ENCODE measurements around the gene ARL13A.
"Not testable (repeated sequence)": the region's sequence is repeated elsewhere in the genome, so short reads cannot be mapped to it uniquely, and the experiment has no call there.

ARL13A gene

DNA sequence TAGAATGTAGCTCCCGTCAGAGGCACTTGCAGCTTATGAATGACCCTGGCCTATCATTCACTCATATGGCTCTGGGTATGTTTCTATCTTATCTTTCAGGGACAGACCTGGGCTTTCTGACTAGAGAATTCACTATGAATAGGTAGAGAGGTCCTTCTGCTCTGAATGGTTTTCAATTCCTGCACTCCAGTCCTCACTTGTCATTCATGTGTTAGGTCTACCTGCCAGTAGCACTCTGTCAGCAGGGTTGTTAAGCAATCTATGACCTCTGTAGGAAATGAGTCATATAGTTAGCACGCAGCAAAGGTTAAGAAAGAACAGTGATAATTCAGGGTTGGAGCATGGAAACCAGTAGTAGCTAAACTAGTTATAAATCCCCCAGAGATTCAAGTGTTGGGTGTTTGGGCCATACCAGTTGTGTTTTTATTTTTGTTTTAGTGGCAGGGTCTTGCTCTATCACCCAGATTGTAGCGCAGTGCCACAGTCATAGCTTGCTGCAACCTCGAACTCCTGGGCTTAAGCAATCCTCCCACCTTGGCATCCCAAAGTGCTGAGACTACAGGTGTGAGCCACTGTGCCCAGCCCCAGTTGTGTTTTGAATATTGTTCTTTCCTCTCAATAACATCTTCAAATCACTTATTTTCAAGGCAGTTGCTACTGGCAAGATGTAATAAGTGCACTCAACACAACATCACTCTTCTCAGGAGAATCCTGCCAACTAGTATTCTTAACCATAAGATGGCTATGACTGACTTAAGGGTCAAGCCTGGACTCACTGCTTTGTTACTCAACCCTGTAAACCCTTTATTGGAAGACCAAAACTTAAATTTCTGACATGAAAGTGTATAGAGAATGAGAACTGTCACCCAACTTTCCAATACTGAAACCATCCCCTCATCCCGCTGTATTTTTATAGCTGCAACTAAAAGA is 25.1 kb downstream of the ARL13A start:
- 92% methylated on average over 4 of the region's 5 CpGs for WGBS
- H3K9me3 ChIP-seq (ENCODE audit: insufficient read depth, low read depth, low read length): no peaks in the 10 kb centered on the region
- H3K27ac ChIP-seq (ENCODE audit: low read depth, low read length): no peak overlapping the region
- H3K9ac ChIP-seq (ENCODE audit: low read depth, low read length): no peak overlapping the region
- H3K36me3 ChIP-seq (ENCODE audit: insufficient read depth, low read length): no peaks in the 10 kb centered on the region
- H3K4me3 ChIP-seq (ENCODE audit: low read length): no peak overlapping the region
- no peaks in the 10 kb centered on the region for H3K27me3 ChIP-seq (ENCODE audit: insufficient read depth, low read length)
- H3K4me1 ChIP-seq (ENCODE audit: insufficient read depth, low read length): no peaks in the 10 kb centered on the region

DNA sequence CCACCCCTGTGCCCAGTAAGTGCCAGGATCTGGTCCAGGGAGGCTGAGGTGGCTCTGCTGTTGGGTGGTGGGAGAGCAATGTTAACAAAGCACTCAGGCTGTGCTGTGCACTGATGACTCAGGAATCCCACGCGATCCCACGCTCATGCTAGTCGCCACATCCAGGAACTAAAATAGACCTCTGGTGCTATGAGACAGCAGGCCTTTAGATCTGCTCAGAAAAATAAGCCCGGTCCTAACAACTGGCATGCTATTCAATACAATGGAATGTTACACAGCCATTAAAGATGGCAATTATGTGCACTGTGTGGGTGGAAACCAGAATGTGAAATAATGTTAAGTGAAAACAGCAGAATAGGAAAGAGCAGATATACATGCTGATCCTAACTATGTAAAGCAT is 26.0 kb downstream of the ARL13A start:
- no peak overlapping the region for H3K27ac ChIP-seq (ENCODE audit: low read depth, low read length)
- no peak overlapping the region for H3K9ac ChIP-seq (ENCODE audit: low read depth, low read length)
- H3K36me3 ChIP-seq (ENCODE audit: insufficient read depth, low read length): no peaks in the 10 kb centered on the region
- no peaks in the 10 kb centered on the region for H3K9me3 ChIP-seq (ENCODE audit: insufficient read depth, low read depth, low read length)
- no peaks in the 10 kb centered on the region for H3K4me1 ChIP-seq (ENCODE audit: insufficient read depth, low read length)
- WGBS: 90% methylated on average over 5 of the region's 5 CpGs
- no peaks in the 10 kb centered on the region for H3K27me3 ChIP-seq (ENCODE audit: insufficient read depth, low read length)
- H3K4me3 ChIP-seq (ENCODE audit: low read length): no peak overlapping the region

GRCh38 chrX:100999451-100999850 is 29.9 kb downstream of the ARL13A start:
- Histone ChIP-seq H3K27me3 (ENCODE audit: insufficient read depth, low read length) (no peaks in the 10 kb centered on the region), H3K9ac (ENCODE audit: low read depth, low read length) (no peak overlapping the region), H3K36me3 (ENCODE audit: insufficient read depth, low read length) (no peaks in the 10 kb centered on the region), H3K27ac (ENCODE audit: low read depth, low read length) (no peak overlapping the region), H3K4me1 (ENCODE audit: insufficient read depth, low read length) (no peaks in the 10 kb centered on the region), H3K4me3 (ENCODE audit: low read length) (no peak overlapping the region), H3K9me3 (ENCODE audit: insufficient read depth, low read depth, low read length) (no peaks in the 10 kb centered on the region)
- WGBS: 100% methylated on average over 2 of the region's 2 CpGs

- H3K9me3 ChIP-seq (ENCODE audit: insufficient read depth, low read depth, low read length): no peaks in the 10 kb centered on the region
- H3K27ac ChIP-seq (ENCODE audit: low read depth, low read length): no peak overlapping the region
- H3K4me1 ChIP-seq (ENCODE audit: insufficient read depth, low read length): no peaks in the 10 kb centered on the region
- no peaks in the 10 kb centered on the region for H3K27me3 ChIP-seq (ENCODE audit: insufficient read depth, low read length)
- H3K36me3 ChIP-seq (ENCODE audit: insufficient read depth, low read length): peaks cover 23% of the 10 kb centered on the region
- no peak overlapping the region for H3K4me3 ChIP-seq (ENCODE audit: low read length)
- no peak overlapping the region for H3K9ac ChIP-seq (ENCODE audit: low read depth, low read length)
These were observed 39.6 kb downstream of the ARL13A start for GRCh38 chrX:101009090-101009489.

- H3K27ac ChIP-seq (ENCODE audit: low read depth, low read length); H3K9me3 ChIP-seq (ENCODE audit: insufficient read depth, low read depth, low read length); H3K4me3 ChIP-seq (ENCODE audit: low read length); H3K4me1 ChIP-seq (ENCODE audit: insufficient read depth, low read length); H3K9ac ChIP-seq (ENCODE audit: low read depth, low read length); H3K27me3 ChIP-seq (ENCODE audit: insufficient read depth, low read length): not testable (repeated sequence)
- peaks cover 38% of the 10 kb centered on the region for H3K36me3 ChIP-seq (ENCODE audit: insufficient read depth, low read length)
- WGBS: no CpG with 5 or more reads among the region's 1 CpG
These were observed 42.5 kb downstream of the ARL13A start for GRCh38 chrX:101012031-101012430.

- H3K4me1 ChIP-seq (ENCODE audit: insufficient read depth, low read length): no peaks in the 10 kb centered on the region
- no peak overlapping the region for H3K27ac ChIP-seq (ENCODE audit: low read depth, low read length)
- H3K36me3 ChIP-seq (ENCODE audit: insufficient read depth, low read length): peaks cover 43% of the 10 kb centered on the region
- H3K9ac ChIP-seq (ENCODE audit: low read depth, low read length): no peak overlapping the region
- no peak overlapping the region for H3K4me3 ChIP-seq (ENCODE audit: low read length)
- 93% methylated on average over 3 of the region's 3 CpGs for WGBS
- no peaks in the 10 kb centered on the region for H3K9me3 ChIP-seq (ENCODE audit: insufficient read depth, low read depth, low read length)
- H3K27me3 ChIP-seq (ENCODE audit: insufficient read depth, low read length): no peaks in the 10 kb centered on the region
These were observed 52.5 kb downstream of the ARL13A start for GRCh38 chrX:101022020-101022419.

DNA sequence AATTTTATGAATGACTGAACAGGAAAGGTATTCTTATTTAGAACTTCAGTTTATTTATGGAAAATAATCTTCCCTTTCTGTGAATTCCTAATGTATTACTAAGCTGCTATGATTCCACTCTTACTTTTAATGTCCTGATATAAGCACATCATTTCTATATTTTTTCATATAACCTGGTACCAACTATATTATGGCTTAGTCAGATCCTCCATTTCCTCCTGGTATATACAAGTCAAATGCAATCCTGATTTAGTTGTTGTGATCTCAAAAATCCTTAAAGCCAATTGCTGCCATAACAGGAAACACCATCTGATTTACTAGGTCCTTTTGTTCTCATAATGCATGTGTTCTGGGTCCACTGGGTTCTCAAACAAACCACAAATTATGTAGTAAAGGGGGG is 55.6 kb downstream of the ARL13A start:
- Histone ChIP-seq H3K4me3 (ENCODE audit: low read length) (no peak overlapping the region), H3K27me3 (ENCODE audit: insufficient read depth, low read length) (no peaks in the 10 kb centered on the region), H3K9me3 (ENCODE audit: insufficient read depth, low read depth, low read length) (no peaks in the 10 kb centered on the region), H3K36me3 (ENCODE audit: insufficient read depth, low read length) (peaks cover 26% of the 10 kb centered on the region), H3K9ac (ENCODE audit: low read depth, low read length) (no peak overlapping the region), H3K27ac (ENCODE audit: low read depth, low read length) (no peak overlapping the region), H3K4me1 (ENCODE audit: insufficient read depth, low read length) (no peaks in the 10 kb centered on the region)

GRCh38 chrX:101028562-101028961 is 59.1 kb downstream of the ARL13A start:
- 83% methylated on average over 1 of the region's 1 CpG for WGBS
- Histone ChIP-seq H3K36me3 (ENCODE audit: insufficient read depth, low read length) (peaks cover 4% of the 10 kb centered on the region; the same call in 1 of the 2 replicates), H3K4me3 (ENCODE audit: low read length) (no peak overlapping the region), H3K9ac (ENCODE audit: low read depth, low read length) (no peak overlapping the region), H3K27me3 (ENCODE audit: insufficient read depth, low read length) (no peaks in the 10 kb centered on the region), H3K9me3 (ENCODE audit: insufficient read depth, low read depth, low read length) (no peaks in the 10 kb centered on the region), H3K4me1 (ENCODE audit: insufficient read depth, low read length) (no peaks in the 10 kb centered on the region), H3K27ac (ENCODE audit: low read depth, low read length) (no peak overlapping the region)

GRCh38 chrX:101029665-101030064 is 60.2 kb downstream of the ARL13A start:
- Histone ChIP-seq H3K4me1 (ENCODE audit: insufficient read depth, low read length) (no peaks in the 10 kb centered on the region), H3K4me3 (ENCODE audit: low read length) (no peak overlapping the region), H3K9me3 (ENCODE audit: insufficient read depth, low read depth, low read length) (no peaks in the 10 kb centered on the region), H3K27me3 (ENCODE audit: insufficient read depth, low read length) (no peaks in the 10 kb centered on the region), H3K27ac (ENCODE audit: low read depth, low read length) (no peak overlapping the region), H3K36me3 (ENCODE audit: insufficient read depth, low read length) (peaks cover 4% of the 10 kb centered on the region; the same call in 1 of the 2 replicates), H3K9ac (ENCODE audit: low read depth, low read length) (no peak overlapping the region)
- WGBS: 100% methylated on average over 1 of the region's 1 CpG

DNA sequence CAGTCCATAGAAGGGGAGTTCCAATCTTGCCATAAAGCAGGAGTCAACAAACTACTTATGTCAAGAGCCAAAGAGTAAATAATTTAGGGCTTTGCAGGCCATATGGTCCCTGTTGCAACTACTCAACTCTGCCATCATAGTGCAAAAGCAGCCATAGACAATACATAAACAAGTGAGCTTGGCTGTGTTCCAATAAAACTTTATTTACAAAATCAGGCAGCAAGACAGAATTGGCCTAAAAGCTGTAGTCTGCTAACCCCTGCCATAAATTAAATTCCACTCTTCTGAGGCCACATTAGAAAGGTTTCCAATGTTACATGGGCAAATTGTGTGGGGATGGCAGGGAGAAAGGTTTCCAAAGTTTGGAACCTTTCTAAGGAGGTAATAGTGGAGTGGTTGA is 67.7 kb downstream of the ARL13A start:
- Histone ChIP-seq H3K27ac (ENCODE audit: low read depth, low read length) (no peak overlapping the region), H3K9ac (ENCODE audit: low read depth, low read length) (no peak overlapping the region), H3K4me3 (ENCODE audit: low read length) (no peak overlapping the region), H3K4me1 (ENCODE audit: insufficient read depth, low read length) (no peaks in the 10 kb centered on the region), H3K9me3 (ENCODE audit: insufficient read depth, low read depth, low read length) (no peaks in the 10 kb centered on the region), H3K36me3 (ENCODE audit: insufficient read depth, low read length) (peaks cover 23% of the 10 kb centered on the region; the same call in 1 of the 2 replicates), H3K27me3 (ENCODE audit: insufficient read depth, low read length) (no peaks in the 10 kb centered on the region)

GRCh38 chrX:101040197-101040596 is 70.7 kb downstream of the ARL13A start:
- no peak overlapping the region for H3K9ac ChIP-seq (ENCODE audit: low read depth, low read length)
- WGBS: 94% methylated on average over 3 of the region's 4 CpGs

More at GRCh38 chrX:101040197-101040596, 70.7 kb downstream of the ARL13A start:
- H3K27ac ChIP-seq (ENCODE audit: low read depth, low read length): no peak overlapping the region
- H3K4me1 ChIP-seq (ENCODE audit: insufficient read depth, low read length): no peaks in the 10 kb centered on the region
- H3K9me3 ChIP-seq (ENCODE audit: insufficient read depth, low read depth, low read length): no peaks in the 10 kb centered on the region
- H3K27me3 ChIP-seq (ENCODE audit: insufficient read depth, low read length): no peaks in the 10 kb centered on the region
- peaks cover 23% of the 10 kb centered on the region; the same call in 1 of the 2 replicates for H3K36me3 ChIP-seq (ENCODE audit: insufficient read depth, low read length)
- H3K4me3 ChIP-seq (ENCODE audit: low read length): no peak overlapping the region
